GM21723 (cell line): ENCODE data around the gene NGEF.
A peak's percentile ranks its signal among the peaks of the same experiment; 100 is the strongest.
"Not testable (repeated sequence)": the region's sequence is repeated elsewhere in the genome, so short reads cannot be mapped to it uniquely, and the experiment has no call there.

Experiments used
- ATAC-seq: cut with Tn5 transposase; IDR thresholded peaks from one replicate; pipeline ENCODE4 v1.9.1; 2021; ENCODE audit warnings: mild to moderate bottlenecking, moderate library complexity; ENCODE audit not compliant: unreplicated experiment

NGEF gene, protein sequence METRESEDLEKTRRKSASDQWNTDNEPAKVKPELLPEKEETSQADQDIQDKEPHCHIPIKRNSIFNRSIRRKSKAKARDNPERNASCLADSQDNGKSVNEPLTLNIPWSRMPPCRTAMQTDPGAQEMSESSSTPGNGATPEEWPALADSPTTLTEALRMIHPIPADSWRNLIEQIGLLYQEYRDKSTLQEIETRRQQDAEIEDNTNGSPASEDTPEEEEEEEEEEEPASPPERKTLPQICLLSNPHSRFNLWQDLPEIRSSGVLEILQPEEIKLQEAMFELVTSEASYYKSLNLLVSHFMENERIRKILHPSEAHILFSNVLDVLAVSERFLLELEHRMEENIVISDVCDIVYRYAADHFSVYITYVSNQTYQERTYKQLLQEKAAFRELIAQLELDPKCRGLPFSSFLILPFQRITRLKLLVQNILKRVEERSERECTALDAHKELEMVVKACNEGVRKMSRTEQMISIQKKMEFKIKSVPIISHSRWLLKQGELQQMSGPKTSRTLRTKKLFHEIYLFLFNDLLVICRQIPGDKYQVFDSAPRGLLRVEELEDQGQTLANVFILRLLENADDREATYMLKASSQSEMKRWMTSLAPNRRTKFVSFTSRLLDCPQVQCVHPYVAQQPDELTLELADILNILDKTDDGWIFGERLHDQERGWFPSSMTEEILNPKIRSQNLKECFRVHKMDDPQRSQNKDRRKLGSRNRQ

GRCh38 chr2:233013027-233013461, at the start of gene NGEF:
Gene NGEF, minus strand, starts transcription at chr2:233013256. Its CDS starts 38,366 bp downstream, at chr2:232974890.
- ATAC-seq: no peak

- ATAC-seq: no peak
Observed at GRCh38 chr2:233062451-233062850, 49.4 kb upstream of the NGEF start.

- no peak for ATAC-seq
Observed at GRCh38 chr2:233061591-233062450, 48.8 kb upstream of the NGEF start.

DNA sequence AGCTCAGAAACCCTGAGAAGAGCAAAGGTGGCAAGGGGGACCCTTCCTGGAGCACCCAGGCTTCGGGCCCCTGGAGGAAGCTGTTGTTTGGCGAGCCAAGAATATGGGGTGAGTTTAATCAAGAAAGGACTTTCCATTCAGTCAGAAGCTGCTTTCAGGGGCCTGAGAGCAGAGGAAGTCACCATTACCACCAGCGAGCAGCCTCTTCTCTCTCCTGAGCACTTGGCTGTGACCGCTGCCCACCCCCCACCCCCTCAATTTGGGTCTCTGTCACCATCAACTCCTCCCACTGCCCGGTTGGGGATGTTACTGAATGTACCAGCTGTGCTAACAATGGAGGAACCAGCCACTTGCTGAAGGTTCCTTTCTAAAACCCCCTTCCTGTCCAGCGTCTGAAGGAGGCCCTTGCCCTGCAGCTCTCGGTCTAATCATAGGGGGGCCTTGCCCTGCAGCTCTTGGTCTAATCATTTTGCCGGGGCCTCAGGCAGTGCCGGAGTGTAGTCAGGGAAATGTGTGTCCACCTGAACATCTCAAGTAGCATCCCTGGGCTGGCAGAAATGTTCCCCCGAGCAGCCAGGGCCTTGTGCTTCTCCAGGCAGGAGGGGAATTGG, 48.0 kb upstream of the NGEF start:
- no peak for ATAC-seq

- ATAC-seq: no peak
Observed at GRCh38 chr2:233060501-233060979, 47.5 kb upstream of the NGEF start.

GRCh38 chr2:233059797-233060500, 46.9 kb upstream of the NGEF start, which contains the start of gene INPP5D:
Gene INPP5D, plus strand, starts transcription at chr2:233060342. Its CDS starts 137 bp downstream, at chr2:233060479.
- peak; percentile 37 for ATAC-seq

GRCh38 chr2:233059547-233059796, 46.4 kb upstream of the NGEF start:
- ATAC-seq: peak; percentile 4

DNA sequence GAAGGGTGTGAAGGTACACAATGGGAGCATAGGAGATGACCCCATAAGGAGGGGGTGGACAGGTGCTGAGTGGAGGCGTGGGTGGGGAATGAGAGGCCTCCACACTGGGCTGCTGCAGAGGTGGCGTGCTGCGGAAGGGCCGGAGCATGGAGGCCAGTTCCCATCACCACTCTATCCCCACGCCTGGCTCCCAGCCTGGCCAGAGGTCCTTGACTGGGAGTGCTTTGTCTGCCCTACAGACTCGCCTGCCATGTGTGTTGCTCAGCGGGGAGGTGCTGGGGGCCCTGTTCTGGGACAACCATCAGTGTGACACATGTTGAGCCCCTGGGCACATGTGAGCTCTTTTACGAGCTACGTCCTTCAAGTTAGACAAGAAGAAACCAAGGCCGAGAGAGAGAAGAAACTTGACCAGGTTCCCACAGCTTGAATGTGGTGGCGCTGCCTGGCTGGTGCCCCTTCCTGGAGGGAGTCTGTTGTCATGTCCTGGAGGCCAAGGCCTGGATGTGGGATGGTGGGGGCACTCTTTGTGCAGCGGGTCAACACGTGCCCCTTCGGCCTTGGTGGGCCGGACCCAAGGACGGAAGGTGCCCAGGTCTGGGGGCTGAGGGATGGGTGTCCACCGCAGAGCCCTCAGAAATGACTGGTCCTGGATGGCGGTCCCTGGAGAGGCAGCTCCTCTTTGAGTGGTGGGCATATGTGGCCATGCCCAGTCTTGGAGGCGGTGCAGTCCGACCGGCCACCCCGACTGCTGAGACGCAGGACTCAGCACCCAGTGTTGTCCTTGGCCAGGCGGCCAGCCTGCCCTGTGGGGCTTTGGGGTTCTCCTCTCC, 45.9 kb upstream of the NGEF start:
- no peak for ATAC-seq

- ATAC-seq: no peak
Observed at GRCh38 chr2:233056961-233057605, 44.0 kb upstream of the NGEF start.

DNA sequence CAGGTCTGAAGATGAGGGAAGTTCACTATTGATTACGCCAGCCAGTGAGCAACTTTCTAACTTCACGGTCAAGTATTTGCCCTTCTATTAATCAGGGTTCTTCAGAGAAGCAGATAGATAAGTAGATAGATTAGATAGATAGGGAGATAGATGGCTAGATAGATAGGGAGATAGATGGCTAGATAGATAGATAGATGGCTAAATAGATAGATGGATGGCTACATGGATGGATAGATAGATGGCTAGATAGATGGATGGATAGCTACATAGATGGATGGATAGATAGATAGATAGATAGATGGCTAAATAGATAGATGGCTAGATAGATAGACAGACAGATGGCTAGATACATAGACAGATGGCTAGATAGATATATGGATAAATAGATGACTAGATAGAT, 42.3 kb upstream of the NGEF start:
- ATAC-seq: no peak

DNA sequence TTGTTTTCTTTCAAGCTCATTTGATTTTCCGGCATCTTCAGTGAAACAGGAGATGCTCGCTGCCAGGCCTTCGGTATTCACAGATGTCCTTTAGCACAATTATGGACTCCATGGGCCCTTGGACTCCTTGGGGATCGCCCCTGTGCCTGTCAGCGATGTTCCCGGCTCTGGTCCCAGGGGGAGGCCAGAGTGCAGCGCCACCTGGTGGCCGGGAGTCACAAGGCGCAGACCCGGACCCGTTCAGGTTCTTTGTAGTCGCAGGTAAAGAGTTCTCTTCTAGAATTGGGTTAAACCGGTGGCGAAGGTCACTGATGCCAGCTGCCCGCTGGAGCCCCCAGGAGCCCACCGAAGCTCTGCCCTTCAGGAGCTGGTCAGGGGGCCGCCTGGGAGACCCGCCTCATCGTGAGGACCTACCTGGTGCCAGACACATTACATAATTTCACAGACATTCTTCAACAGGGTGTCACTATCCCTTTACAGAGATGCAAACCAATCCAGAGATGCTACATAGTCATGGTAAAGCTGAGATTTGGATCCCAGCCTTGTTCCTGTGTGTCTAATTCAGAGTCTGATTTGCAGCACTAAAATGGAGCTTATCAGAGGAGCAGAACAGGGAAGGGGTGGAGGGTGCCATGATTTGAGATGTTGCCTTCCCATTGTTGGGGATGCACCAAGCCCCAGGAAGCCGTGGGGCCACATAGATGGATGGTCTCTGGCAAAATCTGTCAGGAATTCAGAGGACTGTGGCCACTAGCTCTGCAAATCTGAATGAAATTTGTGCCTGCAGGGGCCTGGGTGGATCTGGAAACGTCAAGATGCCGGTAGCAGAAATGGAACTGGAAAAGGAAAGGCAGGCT, 41.1 kb upstream of the NGEF start:
- peak; percentile 63 for ATAC-seq

DNA sequence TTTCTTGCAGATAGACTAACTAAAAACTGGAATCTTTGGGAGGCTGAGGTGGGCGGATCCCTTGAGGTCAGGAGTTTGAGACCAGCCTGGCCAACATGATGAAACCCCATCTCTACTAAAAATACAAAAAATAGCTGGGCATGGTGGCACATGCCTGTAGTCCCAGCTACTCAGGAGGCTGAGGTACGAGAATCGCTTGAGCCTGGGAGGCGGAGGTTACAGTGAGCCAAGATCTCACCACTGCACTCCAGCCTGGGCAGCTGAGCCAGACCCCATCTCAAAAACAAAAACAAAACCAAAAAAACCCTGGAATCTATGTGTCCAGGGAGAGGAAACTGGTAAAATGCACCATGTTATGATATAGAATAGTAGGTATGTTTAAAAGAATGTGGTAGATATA, 39.5 kb upstream of the NGEF start:
- not testable (repeated sequence) for ATAC-seq

GRCh38 chr2:233051241-233052149, 38.4 kb upstream of the NGEF start:
- ATAC-seq: no peak

DNA sequence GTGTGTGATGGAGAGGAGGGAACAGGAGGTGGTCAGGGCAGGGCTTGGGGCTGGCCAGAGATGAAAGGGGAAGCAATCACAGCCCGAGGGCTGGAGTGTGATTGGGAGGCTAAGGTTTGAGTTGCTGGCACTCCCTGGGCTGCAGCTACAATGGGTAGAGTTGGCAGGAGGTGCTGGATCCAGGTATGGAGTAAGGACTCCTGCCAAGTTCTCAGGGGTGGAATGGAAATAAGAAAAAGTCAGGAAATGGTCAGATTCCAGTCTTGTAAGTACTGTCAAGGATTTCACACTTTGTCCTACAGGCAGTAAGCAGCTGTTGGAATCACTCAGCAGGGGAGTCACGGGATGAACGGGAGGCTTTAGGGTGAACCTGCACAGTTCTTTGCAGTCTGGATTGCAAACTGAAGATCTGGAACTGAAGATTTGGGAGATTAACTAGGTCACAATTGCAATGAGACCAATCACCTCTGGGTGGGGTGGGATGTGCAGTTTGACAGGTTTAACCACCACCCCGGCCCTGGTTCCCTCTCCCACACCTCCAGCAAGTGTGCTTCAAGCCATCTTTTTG, 36.2 kb upstream of the NGEF start:
- ATAC-seq: no peak

- no peak for ATAC-seq
Observed at GRCh38 chr2:233048569-233049193, 35.6 kb upstream of the NGEF start.

DNA sequence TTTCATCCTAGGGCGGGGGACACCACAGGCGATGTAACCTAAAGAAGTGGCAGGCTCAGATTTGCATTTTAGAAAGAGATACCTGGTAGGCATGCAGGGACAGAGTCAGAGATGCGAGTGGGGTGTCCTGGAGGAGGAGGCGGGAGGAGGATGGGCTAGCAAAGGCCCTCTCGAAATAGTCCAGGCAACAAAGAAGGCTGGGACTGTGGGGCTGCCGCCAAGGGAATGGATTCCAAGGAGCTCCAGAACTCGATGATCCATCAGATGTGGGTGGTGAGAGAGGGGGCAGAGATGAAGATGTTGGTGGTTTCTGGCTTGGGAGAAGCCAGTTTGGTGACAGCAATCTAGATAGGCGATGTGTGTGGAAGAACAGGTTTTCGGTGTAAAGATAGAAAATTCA, 34.6 kb upstream of the NGEF start:
- ATAC-seq: no peak
